Activated naive CD8-positive, alpha-beta T cell (primary cell): ENCODE results near the gene SHROOM2.
"Not testable (repeated sequence)": the region's sequence is repeated elsewhere in the genome, so short reads cannot be mapped to it uniquely, and the experiment has no call there.

Source experiments
- H3K27ac Mint-ChIP-seq: one replicate; pipeline ENCODE4 v1.8.0; 2021; ENCODE audit warnings: mixed read lengths
- H3K27me3 Mint-ChIP-seq: one replicate; pipeline ENCODE4 v1.8.0; 2021; ENCODE audit warnings: mixed read lengths
- H3K36me3 Mint-ChIP-seq: one replicate; pipeline ENCODE4 v1.8.0; 2021; ENCODE audit warnings: mixed read lengths
- H3K4me1 Mint-ChIP-seq: one replicate; pipeline ENCODE4 v1.8.0; 2021; ENCODE audit warnings: low read depth, mixed read lengths
- H3K4me3 Mint-ChIP-seq: one replicate; pipeline ENCODE4 v1.8.0; 2021; ENCODE audit warnings: mild to moderate bottlenecking, mixed read lengths
- H3K9me3 Mint-ChIP-seq: one replicate; pipeline ENCODE4 v1.8.0; 2021; ENCODE audit warnings: low read depth, mixed read lengths

Gene SHROOM2

GRCh38 chrX:9804444-9804843 is 18.2 kb downstream of the SHROOM2 start:
- no peaks in the 10 kb centered on the region for H3K4me1 Mint-ChIP-seq
- peaks cover 6% of the 10 kb centered on the region for H3K27me3 Mint-ChIP-seq
- H3K27ac Mint-ChIP-seq: no peak overlapping the region
- H3K36me3 Mint-ChIP-seq: no peaks in the 10 kb centered on the region
- no peaks in the 10 kb centered on the region for H3K9me3 Mint-ChIP-seq
- no peak overlapping the region for H3K4me3 Mint-ChIP-seq

- no peaks in the 10 kb centered on the region for H3K36me3 Mint-ChIP-seq
- no peak overlapping the region for H3K27ac Mint-ChIP-seq
- no peaks in the 10 kb centered on the region for H3K9me3 Mint-ChIP-seq
- no peaks in the 10 kb centered on the region for H3K4me1 Mint-ChIP-seq
- H3K27me3 Mint-ChIP-seq: no peaks in the 10 kb centered on the region
- H3K4me3 Mint-ChIP-seq: no peak overlapping the region
These were observed 19.7 kb downstream of the SHROOM2 start for GRCh38 chrX:9805956-9806355.

- Mint-ChIP-seq H3K27me3 (no peaks in the 10 kb centered on the region), H3K36me3 (no peaks in the 10 kb centered on the region), H3K4me1 (no peaks in the 10 kb centered on the region), H3K9me3 (no peaks in the 10 kb centered on the region), H3K4me3 (no peak overlapping the region), H3K27ac (no peak overlapping the region)
These were observed 21.3 kb downstream of the SHROOM2 start for GRCh38 chrX:9807355-9808182.

GRCh38 chrX:9809876-9810275 is 23.6 kb downstream of the SHROOM2 start:
- not testable (repeated sequence) for H3K27ac Mint-ChIP-seq, H3K27me3 Mint-ChIP-seq, H3K9me3 Mint-ChIP-seq, H3K4me1 Mint-ChIP-seq, H3K4me3 Mint-ChIP-seq, H3K36me3 Mint-ChIP-seq

GRCh38 chrX:9811086-9811485 is 24.9 kb downstream of the SHROOM2 start:
- H3K36me3 Mint-ChIP-seq, H3K4me3 Mint-ChIP-seq, H3K9me3 Mint-ChIP-seq, H3K4me1 Mint-ChIP-seq, H3K27ac Mint-ChIP-seq, H3K27me3 Mint-ChIP-seq: not testable (repeated sequence)

- H3K9me3 Mint-ChIP-seq: no peaks in the 10 kb centered on the region
- H3K27ac Mint-ChIP-seq: no peak overlapping the region
- H3K4me1 Mint-ChIP-seq: no peaks in the 10 kb centered on the region
- no peak overlapping the region for H3K4me3 Mint-ChIP-seq
- H3K36me3 Mint-ChIP-seq: no peaks in the 10 kb centered on the region
- H3K27me3 Mint-ChIP-seq: no peaks in the 10 kb centered on the region
These were observed 30.0 kb downstream of the SHROOM2 start for GRCh38 chrX:9816084-9816700.

GRCh38 chrX:9821572-9821971 is 35.3 kb downstream of the SHROOM2 start:
- no peaks in the 10 kb centered on the region for H3K4me1 Mint-ChIP-seq

GRCh38 chrX:9824554-9824953 is 38.3 kb downstream of the SHROOM2 start:
- H3K4me3 Mint-ChIP-seq: no peak overlapping the region
- H3K27ac Mint-ChIP-seq: no peak overlapping the region
- no peaks in the 10 kb centered on the region for H3K27me3 Mint-ChIP-seq
- no peaks in the 10 kb centered on the region for H3K36me3 Mint-ChIP-seq
- H3K9me3 Mint-ChIP-seq: no peaks in the 10 kb centered on the region
- no peaks in the 10 kb centered on the region for H3K4me1 Mint-ChIP-seq

More at GRCh38 chrX:9821572-9821971, 35.3 kb downstream of the SHROOM2 start:
- H3K27ac Mint-ChIP-seq: no peak overlapping the region
- H3K4me3 Mint-ChIP-seq: no peak overlapping the region
- no peaks in the 10 kb centered on the region for H3K9me3 Mint-ChIP-seq
- no peaks in the 10 kb centered on the region for H3K36me3 Mint-ChIP-seq
- no peaks in the 10 kb centered on the region for H3K27me3 Mint-ChIP-seq

GRCh38 chrX:9825129-9825790 is 39.0 kb downstream of the SHROOM2 start:
- Mint-ChIP-seq H3K36me3 (no peaks in the 10 kb centered on the region), H3K27ac (no peak overlapping the region), H3K4me1 (no peaks in the 10 kb centered on the region), H3K4me3 (no peak overlapping the region), H3K27me3 (no peaks in the 10 kb centered on the region), H3K9me3 (no peaks in the 10 kb centered on the region)

- no peak overlapping the region for H3K27ac Mint-ChIP-seq
These were observed 39.7 kb downstream of the SHROOM2 start for GRCh38 chrX:9825966-9826365.

GRCh38 chrX:9829308-9830267 is 43.4 kb downstream of the SHROOM2 start:
- H3K4me1 Mint-ChIP-seq: no peaks in the 10 kb centered on the region
- no peaks in the 10 kb centered on the region for H3K27me3 Mint-ChIP-seq
- H3K36me3 Mint-ChIP-seq: no peaks in the 10 kb centered on the region
- H3K4me3 Mint-ChIP-seq: no peak overlapping the region
- no peaks in the 10 kb centered on the region for H3K9me3 Mint-ChIP-seq
- H3K27ac Mint-ChIP-seq: no peak overlapping the region

More at GRCh38 chrX:9825966-9826365, 39.7 kb downstream of the SHROOM2 start:
- Mint-ChIP-seq H3K9me3 (no peaks in the 10 kb centered on the region), H3K27me3 (no peaks in the 10 kb centered on the region), H3K4me3 (no peak overlapping the region), H3K36me3 (no peaks in the 10 kb centered on the region), H3K4me1 (no peaks in the 10 kb centered on the region)

GRCh38 chrX:9832811-9833210 is 46.6 kb downstream of the SHROOM2 start:
- H3K36me3 Mint-ChIP-seq: no peaks in the 10 kb centered on the region
- no peaks in the 10 kb centered on the region for H3K27me3 Mint-ChIP-seq
- H3K27ac Mint-ChIP-seq: no peak overlapping the region
- H3K9me3 Mint-ChIP-seq: no peaks in the 10 kb centered on the region
- H3K4me3 Mint-ChIP-seq: no peak overlapping the region
- H3K4me1 Mint-ChIP-seq: no peaks in the 10 kb centered on the region

GRCh38 chrX:9835585-9836210 is 49.5 kb downstream of the SHROOM2 start:
- no peak overlapping the region for H3K4me3 Mint-ChIP-seq
- no peak overlapping the region for H3K27ac Mint-ChIP-seq
- H3K36me3 Mint-ChIP-seq: no peaks in the 10 kb centered on the region
- no peaks in the 10 kb centered on the region for H3K9me3 Mint-ChIP-seq
- H3K27me3 Mint-ChIP-seq: peaks cover 1% of the 10 kb centered on the region
- H3K4me1 Mint-ChIP-seq: no peaks in the 10 kb centered on the region

GRCh38 chrX:9842541-9842940 is 56.3 kb downstream of the SHROOM2 start:
- Mint-ChIP-seq H3K4me3 (no peak overlapping the region), H3K27ac (no peak overlapping the region), H3K9me3 (no peaks in the 10 kb centered on the region), H3K27me3 (peaks cover 14% of the 10 kb centered on the region), H3K36me3 (no peaks in the 10 kb centered on the region), H3K4me1 (peaks cover 4% of the 10 kb centered on the region)
